NCI-H128 (cell line): ENCODE data around the gene MSRB1.
"Not testable (repeated sequence)": the region's sequence is repeated elsewhere in the genome, so short reads cannot be mapped to it uniquely, and the experiment has no call there.

Experiments
- DNase-seq: peaks from one replicate; lab custom pipeline; 2025; ENCODE audit not compliant: unreplicated experiment; lab: John Stamatoyannopoulos, UW

The MSRB1 gene

GRCh38 chr16:1962161-1963153 is 19.5 kb upstream of the MSRB1 start:
- DNase-seq = not testable (repeated sequence)

- no peak for DNase-seq
Measured at GRCh38 chr16:1961651-1962067, 18.7 kb upstream of the MSRB1 start.

- no peak for DNase-seq
Measured at GRCh38 chr16:1960665-1961630, 17.9 kb upstream of the MSRB1 start.

- DNase-seq = peak; percentile 11
Measured at GRCh38 chr16:1959269-1960039, 16.5 kb upstream of the MSRB1 start, which contains the start of gene NDUFB10. NDUFB10 (plus strand) TSS chr16:1959538; CDS start chr16:1959625, 87 bp downstream.

- no peak for DNase-seq
Measured at GRCh38 chr16:1958715-1959268, 15.8 kb upstream of the MSRB1 start.

GRCh38 chr16:1958143-1958491 is 15.1 kb upstream of the MSRB1 start:
- not testable (repeated sequence) for DNase-seq

GRCh38 chr16:1957434-1958142 is 14.6 kb upstream of the MSRB1 start:
- not testable (repeated sequence) for DNase-seq

- DNase-seq = no peak
Measured at GRCh38 chr16:1953734-1954133, 10.7 kb upstream of the MSRB1 start.

- DNase-seq = no peak
Measured at GRCh38 chr16:1950559-1950958, 7.6 kb upstream of the MSRB1 start.

GRCh38 chr16:1950047-1950446 is 7.0 kb upstream of the MSRB1 start:
- no peak for DNase-seq

GRCh38 chr16:1949507-1949906 is 6.5 kb upstream of the MSRB1 start:
- no peak for DNase-seq

GRCh38 chr16:1947369-1947670 is 4.3 kb upstream of the MSRB1 start:
- no peak for DNase-seq

- DNase-seq = no peak
Measured at GRCh38 chr16:1946495-1947368, 3.7 kb upstream of the MSRB1 start.

- no peak for DNase-seq
Measured at GRCh38 chr16:1945559-1946391, 2.8 kb upstream of the MSRB1 start.

GRCh38 chr16:1944612-1945199 is 1.7 kb upstream of the MSRB1 start:
- DNase-seq = no peak

- DNase-seq = no peak
Measured at GRCh38 chr16:1942047-1942809, 771 bp downstream of the MSRB1 start.
